Measurements from ENCODE around the gene VAV1.

DNA sequence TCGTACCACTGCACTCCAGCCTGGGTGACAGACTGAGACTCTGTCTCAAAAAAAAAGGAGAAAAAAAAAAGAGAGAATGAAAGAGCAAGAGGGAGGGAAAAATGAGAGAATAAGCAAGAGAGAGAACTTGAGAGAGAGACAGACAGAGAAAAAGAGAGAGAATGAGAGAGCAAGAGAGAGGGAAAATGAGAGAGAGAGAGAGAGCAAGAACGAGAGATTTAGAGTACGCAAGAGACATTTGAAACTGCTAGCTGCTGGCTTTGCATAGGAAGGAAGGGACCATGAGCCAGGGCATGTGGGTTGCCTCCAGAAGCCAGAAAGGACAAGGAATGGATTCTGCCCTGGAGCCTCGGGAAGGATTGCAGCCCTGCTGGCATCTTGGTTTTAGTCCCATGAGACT, 105.3 kb downstream of the VAV1 start:
- no peak for TF ChIP-seq POLR2AphosphoS5 (IDR thresholded peaks at IDR 0.05)
- TF ChIP-seq, protein P1, sequence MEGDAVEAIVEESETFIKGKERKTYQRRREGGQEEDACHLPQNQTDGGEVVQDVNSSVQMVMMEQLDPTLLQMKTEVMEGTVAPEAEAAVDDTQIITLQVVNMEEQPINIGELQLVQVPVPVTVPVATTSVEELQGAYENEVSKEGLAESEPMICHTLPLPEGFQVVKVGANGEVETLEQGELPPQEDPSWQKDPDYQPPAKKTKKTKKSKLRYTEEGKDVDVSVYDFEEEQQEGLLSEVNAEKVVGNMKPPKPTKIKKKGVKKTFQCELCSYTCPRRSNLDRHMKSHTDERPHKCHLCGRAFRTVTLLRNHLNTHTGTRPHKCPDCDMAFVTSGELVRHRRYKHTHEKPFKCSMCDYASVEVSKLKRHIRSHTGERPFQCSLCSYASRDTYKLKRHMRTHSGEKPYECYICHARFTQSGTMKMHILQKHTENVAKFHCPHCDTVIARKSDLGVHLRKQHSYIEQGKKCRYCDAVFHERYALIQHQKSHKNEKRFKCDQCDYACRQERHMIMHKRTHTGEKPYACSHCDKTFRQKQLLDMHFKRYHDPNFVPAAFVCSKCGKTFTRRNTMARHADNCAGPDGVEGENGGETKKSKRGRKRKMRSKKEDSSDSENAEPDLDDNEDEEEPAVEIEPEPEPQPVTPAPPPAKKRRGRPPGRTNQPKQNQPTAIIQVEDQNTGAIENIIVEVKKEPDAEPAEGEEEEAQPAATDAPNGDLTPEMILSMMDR (IDR thresholded peaks at IDR 0.05) = no peak
